Loucy (cell line): ENCODE data around the gene SRGN.

Source experiments
- CTCF ChIP-seq: fragments of 200-600 bp; sonication (generic); conservative IDR thresholded peaks from 2 replicates; pipeline ENCODE4 v1.5.1; 2014; ENCODE audit warnings: mild to moderate bottlenecking, antibody characterized with exemption, low read length
- EZH2phosphoT487 ChIP-seq: fragments of 200-600 bp; IDR thresholded peaks from 2 replicates; pipeline ENCODE4 v1.6.1; 2018; ENCODE audit warnings: antibody characterized with exemption, mild to moderate bottlenecking, moderate library complexity, borderline replicate concordance

- no peak for TF ChIP-seq CTCF
- TF ChIP-seq EZH2phosphoT487, result no peak
Observed at GRCh38 chr10:69090685-69091084, 2.8 kb downstream of the SRGN start.
